Astrocyte of the cerebellum (primary cell): Measurements from ENCODE around the gene HMCN1.

Experiments
- DNase-seq: peaks from one replicate; pipeline ENCODE4 v3.0.0-alpha.2; 2011; ENCODE audit warnings: low read depth
- H3K4me3 ChIP-seq: 2 replicates; pipeline ENCODE4 v1.5.1; 2011; ENCODE audit warnings: mild to moderate bottlenecking, low read depth, low read length, moderate library complexity
- in situ Hi-C: cut with HindIII; loops from 2 replicates; pipeline ENCODE4 v1.10.0; 2017; ENCODE audit warnings: low sequenced_read_pairs
- TF ChIP-seq, protein P1 (sequence below): IDR thresholded peaks from 2 replicates; pipeline ENCODE4 v1.5.1; 2012; ENCODE audit warnings: low read length, low read depth, moderate library complexity, mild to moderate bottlenecking; ENCODE audit errors: missing control alignments

HMCN1 gene

DNA sequence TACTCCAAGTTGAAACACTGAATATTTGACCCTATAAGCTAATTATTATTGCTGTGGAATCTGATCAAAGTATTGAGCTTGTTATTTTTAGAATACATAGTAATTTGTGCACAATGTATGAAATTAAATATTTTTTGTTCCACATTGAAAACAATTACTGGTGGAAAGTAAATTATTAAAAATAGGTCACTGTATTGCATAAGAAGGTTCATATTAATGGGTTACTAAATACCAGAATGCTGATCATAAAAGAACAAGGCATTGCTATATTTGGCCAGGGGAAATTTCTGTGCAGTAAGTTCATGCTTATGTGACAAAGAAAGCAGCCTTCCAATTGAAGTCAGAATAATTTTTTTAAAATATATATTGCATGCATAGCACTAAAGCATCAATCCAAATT lies 481.4 kb downstream of the HMCN1 start:
- TF ChIP-seq, protein P1, sequence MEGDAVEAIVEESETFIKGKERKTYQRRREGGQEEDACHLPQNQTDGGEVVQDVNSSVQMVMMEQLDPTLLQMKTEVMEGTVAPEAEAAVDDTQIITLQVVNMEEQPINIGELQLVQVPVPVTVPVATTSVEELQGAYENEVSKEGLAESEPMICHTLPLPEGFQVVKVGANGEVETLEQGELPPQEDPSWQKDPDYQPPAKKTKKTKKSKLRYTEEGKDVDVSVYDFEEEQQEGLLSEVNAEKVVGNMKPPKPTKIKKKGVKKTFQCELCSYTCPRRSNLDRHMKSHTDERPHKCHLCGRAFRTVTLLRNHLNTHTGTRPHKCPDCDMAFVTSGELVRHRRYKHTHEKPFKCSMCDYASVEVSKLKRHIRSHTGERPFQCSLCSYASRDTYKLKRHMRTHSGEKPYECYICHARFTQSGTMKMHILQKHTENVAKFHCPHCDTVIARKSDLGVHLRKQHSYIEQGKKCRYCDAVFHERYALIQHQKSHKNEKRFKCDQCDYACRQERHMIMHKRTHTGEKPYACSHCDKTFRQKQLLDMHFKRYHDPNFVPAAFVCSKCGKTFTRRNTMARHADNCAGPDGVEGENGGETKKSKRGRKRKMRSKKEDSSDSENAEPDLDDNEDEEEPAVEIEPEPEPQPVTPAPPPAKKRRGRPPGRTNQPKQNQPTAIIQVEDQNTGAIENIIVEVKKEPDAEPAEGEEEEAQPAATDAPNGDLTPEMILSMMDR = no peak
- no peak for DNase-seq
- H3K4me3 ChIP-seq = no peak overlapping the region
- in situ Hi-C loops = no loop called here

DNA sequence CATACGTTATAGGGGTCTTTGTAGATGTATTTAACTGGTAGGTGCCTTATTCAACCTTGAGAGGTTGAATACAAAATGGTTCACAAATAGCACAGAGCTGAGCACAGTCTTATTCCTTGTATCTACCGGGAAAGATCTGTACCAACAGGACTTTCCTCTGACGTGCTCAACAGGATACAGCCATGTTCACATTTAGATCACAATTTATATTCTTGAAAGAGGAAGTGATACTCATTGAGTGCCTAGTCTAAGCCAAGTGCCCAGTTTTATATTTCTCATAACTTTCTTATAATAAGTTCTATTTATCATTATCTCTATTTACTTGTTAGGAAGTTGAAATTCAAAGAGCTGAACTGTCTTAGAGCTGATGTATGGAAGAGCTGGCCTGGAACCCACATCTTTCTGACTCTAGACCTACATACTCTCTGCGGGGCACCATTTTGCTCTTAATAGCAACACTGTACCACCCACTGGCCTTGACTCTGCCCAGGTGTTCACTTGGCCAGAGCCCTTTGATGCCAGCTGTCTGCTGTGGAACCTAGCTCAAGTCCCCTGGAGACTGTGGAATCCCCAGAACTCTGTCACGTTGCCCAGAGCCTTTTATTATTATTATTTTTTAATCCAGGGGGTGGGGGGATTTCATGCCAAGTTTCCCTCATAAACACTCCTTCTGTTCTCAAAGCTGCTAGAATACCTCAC lies 484.6 kb downstream of the HMCN1 start:
- H3K4me3 ChIP-seq = no peak overlapping the region
- TF ChIP-seq, protein P1 = no peak
- DNase-seq = no peak
- in situ Hi-C loops = no loop called here

GRCh38 chr1:186220067-186220466 lies 485.9 kb downstream of the HMCN1 start:
- in situ Hi-C loops = no loop called here
- TF ChIP-seq, protein P1 = no peak
- no peak overlapping the region for H3K4me3 ChIP-seq
- no peak for DNase-seq

GRCh38 chr1:186220911-186221310 lies 486.7 kb downstream of the HMCN1 start:
- in situ Hi-C loops = no loop called here
- TF ChIP-seq, protein P1 = no peak

GRCh38 chr1:186225096-186225495 lies 490.9 kb downstream of the HMCN1 start:
- no peak overlapping the region for H3K4me3 ChIP-seq
- in situ Hi-C loops = no loop called here
- DNase-seq = no peak
- TF ChIP-seq, protein P1 = no peak

More at GRCh38 chr1:186220911-186221310, 486.7 kb downstream of the HMCN1 start:
- no peak for DNase-seq
- no peak overlapping the region for H3K4me3 ChIP-seq

DNA sequence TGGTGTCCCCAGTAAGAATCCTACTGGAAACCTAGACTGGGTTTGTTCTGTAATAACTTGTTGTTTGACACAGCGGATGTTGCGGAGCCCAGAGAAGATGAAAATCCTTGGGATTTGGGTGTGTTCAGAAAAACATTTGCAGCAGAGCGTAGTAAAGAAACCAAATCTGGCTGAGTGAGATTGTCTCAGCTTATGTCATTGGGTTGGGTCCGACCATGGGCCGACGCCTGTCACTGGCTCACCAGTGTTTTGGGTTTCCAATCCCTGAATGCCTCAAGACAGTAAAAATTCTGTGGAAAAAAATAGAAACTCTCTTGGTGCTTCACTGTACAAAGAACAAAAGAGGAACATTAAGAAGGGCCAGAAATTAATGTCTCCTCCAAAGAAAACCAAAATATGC lies 494.6 kb downstream of the HMCN1 start:
- TF ChIP-seq, protein P1 = no peak
- in situ Hi-C loops = no loop called here

More for the DNA sequence above, 494.6 kb downstream of the HMCN1 start:
- DNase-seq = no peak
- H3K4me3 ChIP-seq = no peak overlapping the region
